Esophagus muscularis mucosa (tissue), 4 donors: ENCODE data around the gene MGAT1. TPM values are rescaled to one million over a fixed set of nuclear protein-coding genes. Genes with fewer than 3 reads are reported as not detected.

ENCODE experiments used
- DNase-seq: peaks from one replicate; pipeline ENCODE4 v3.0.0-alpha.2; 2017; ENCODE audit errors: extremely low spot score
- H3K27ac ChIP-seq, 4 donors: fragments of 200-600 bp; sonication (generic); replicated peaks in 1 of 4; 1 replicate in 3 of 4; 2 replicates in 1 of 4; pipeline ENCODE4 v1.5.1; 2016 to 2019; ENCODE audit warnings: mild to moderate bottlenecking in 1 of 4
- H3K27me3 ChIP-seq, 4 donors: fragments of 200-600 bp; sonication (generic); one replicate each; pipeline versions ENCODE4 v1.5.1 to v1.6.0; 2016 to 2019
- H3K36me3 ChIP-seq, 4 donors: fragments of 200-600 bp; sonication (generic); one replicate each; pipeline ENCODE4 v1.5.1; 2016 to 2019
- H3K4me1 ChIP-seq, 4 donors: fragments of 200-600 bp; sonication (generic); one replicate each; pipeline ENCODE4 v1.5.1; 2016 to 2019
- H3K4me3 ChIP-seq, 4 donors: fragments of 200-600 bp; sonication (generic); 1 replicate in 2 of 4; 2 replicates in 2 of 4; pipeline ENCODE4 v1.5.1; 2016 to 2019; ENCODE audit warnings: mild to moderate bottlenecking in 4 of 4, moderate library complexity in 1 of 4
- H3K9me3 ChIP-seq, 4 donors: fragments of 200-600 bp; sonication (generic); 1 replicate in 3 of 4; 2 replicates in 1 of 4; pipeline ENCODE4 v1.5.1; 2016 to 2019
- EP300 ChIP-seq: sonication (generic); formaldehyde crosslinking; IDR thresholded peaks from one replicate; pipeline ENCODE4 v1.6.1; 2017; ENCODE audit warnings: antibody characterized with exemption
- POLR2A ChIP-seq: fragments of 450-650 bp; IDR thresholded peaks from one replicate; pipeline ENCODE4 v1.6.1; 2017; ENCODE audit warnings: antibody characterized with exemption, moderate library complexity, mild to moderate bottlenecking, low read depth
- POLR2AphosphoS5 ChIP-seq, 2 donors: sonication (generic); formaldehyde crosslinking; IDR thresholded peaks; one replicate each; pipeline ENCODE4 v1.6.1; 2017; ENCODE audit warnings: antibody characterized with exemption in 2 of 2
- WGBS: methylation state at CpG from one replicate; pipeline ENCODE4 v1.1.5; 2018; 5-methylcytosine and 5-hydroxymethylcytosine counted together
- intact Hi-C: fragments of 100-400 bp; cut with DNase I; formaldehyde crosslinking; loops from one replicate; pipeline ENCODE4 v1.15.1; 2023
- total RNA-seq, 4 donors: library from RNA; depleted of rRNA; stranded (reverse); fragments of >200 nt; gene quantifications; one replicate each; pipeline versions ENCODE4 v1.1.0 to v1.2.1, GENCODE V29; 2016
- TF ChIP-seq, protein P1 (sequence below), 3 experiments: fragments of 200-600 bp in 2 of 3; fragments of 450-650 bp in 1 of 3; sonication (generic) in 2 of 3; IDR thresholded peaks; one replicate each; pipeline ENCODE4 v1.5.1; 2017 to 2019; ENCODE audit warnings: antibody characterized with exemption in 3 of 3, mild to moderate bottlenecking in 2 of 3, moderate library complexity in 1 of 3

MGAT1 gene
- total RNA-seq, 4 donors from 2014 or later: 132 to 205 (median 190) TPM

DNA sequence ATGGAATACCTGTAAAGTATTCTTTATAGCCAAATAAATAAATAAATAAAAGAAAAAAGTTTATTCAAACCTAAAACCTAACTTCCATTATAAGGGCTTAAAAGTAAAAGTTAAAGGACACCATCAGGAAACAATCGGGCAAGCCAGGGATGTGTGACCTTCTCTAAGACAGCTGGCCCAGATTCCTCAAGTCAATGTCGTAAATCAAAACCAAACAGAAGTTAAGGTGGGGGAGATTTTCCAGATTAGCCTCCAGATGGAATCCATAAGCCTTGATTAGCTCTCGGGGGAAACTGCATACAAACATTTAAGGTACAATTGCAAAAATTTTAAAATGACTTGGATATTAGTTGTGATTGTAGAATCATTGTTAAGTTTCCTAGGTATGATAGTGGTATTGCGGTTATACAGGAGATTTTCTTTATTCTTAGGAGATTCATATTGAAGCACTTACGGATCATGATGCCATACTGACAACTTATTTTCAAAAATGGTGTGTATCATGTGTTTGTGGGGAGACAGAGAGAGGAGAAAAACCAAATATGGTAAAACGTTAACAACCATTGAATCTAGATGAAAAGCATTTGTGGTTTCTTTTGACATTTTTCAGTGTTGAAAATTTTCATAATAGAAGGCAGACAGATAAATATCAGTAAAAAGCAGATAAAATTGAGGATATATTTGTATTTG lies 21.5 kb upstream of the MGAT1 start:
- Histone ChIP-seq H3K9me3 (no peaks in the 10 kb centered on the region), H3K4me3 (no peak overlapping the region), H3K27me3 (no peaks in the 10 kb centered on the region), H3K4me1 (peaks cover 26 to 48% (median 40%) of the 10 kb centered on the region in 4 donors), H3K36me3 (no peaks in the 10 kb centered on the region), H3K27ac (peak overlapping the region in 3 of 4 donors; percentile 10 to 47 (median 37))
- TF ChIP-seq, protein P1, sequence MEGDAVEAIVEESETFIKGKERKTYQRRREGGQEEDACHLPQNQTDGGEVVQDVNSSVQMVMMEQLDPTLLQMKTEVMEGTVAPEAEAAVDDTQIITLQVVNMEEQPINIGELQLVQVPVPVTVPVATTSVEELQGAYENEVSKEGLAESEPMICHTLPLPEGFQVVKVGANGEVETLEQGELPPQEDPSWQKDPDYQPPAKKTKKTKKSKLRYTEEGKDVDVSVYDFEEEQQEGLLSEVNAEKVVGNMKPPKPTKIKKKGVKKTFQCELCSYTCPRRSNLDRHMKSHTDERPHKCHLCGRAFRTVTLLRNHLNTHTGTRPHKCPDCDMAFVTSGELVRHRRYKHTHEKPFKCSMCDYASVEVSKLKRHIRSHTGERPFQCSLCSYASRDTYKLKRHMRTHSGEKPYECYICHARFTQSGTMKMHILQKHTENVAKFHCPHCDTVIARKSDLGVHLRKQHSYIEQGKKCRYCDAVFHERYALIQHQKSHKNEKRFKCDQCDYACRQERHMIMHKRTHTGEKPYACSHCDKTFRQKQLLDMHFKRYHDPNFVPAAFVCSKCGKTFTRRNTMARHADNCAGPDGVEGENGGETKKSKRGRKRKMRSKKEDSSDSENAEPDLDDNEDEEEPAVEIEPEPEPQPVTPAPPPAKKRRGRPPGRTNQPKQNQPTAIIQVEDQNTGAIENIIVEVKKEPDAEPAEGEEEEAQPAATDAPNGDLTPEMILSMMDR (IDR thresholded peaks at IDR 0.05): no peak
- TF ChIP-seq POLR2AphosphoS5 (IDR thresholded peaks at IDR 0.05) (no peak), EP300 (no peak), POLR2A (no peak)
- intact Hi-C loops: no loop called here
- 51% methylated on average over 6 of the region's 6 CpGs for WGBS
- peak; percentile 50 for DNase-seq

DNA sequence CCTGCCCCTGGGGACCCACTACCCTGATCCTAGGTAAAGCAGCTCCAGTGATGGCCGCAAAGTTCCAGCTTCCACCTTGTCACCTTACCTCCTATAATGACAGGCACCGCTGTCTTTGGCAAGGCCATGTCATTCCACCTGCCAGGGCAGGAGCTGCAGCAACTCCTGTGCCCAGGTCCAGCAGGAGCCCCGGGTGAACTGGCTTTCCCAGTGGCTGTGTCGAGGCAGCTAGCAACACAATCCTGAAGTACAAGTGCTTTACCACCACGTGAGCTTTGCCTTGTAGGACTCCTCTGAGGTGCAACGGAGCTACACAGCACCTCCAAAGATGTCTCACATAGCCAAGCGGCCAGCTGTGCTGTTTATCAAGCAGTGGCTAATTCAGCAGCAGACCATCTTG lies 20.7 kb upstream of the MGAT1 start:
- TF ChIP-seq POLR2A: no peak
- TF ChIP-seq, protein P1 (IDR thresholded peaks at IDR 0.05): no peak
- TF ChIP-seq POLR2AphosphoS5 (IDR thresholded peaks at IDR 0.05): no peak
- TF ChIP-seq EP300: no peak
- Histone ChIP-seq H3K36me3 (no peaks in the 10 kb centered on the region), H3K4me1 (peaks cover 33 to 51% (median 47%) of the 10 kb centered on the region in 4 donors), H3K27ac (no peak overlapping the region), H3K9me3 (no peaks in the 10 kb centered on the region), H3K4me3 (no peak overlapping the region), H3K27me3 (no peaks in the 10 kb centered on the region)
- intact Hi-C loops: no loop called here
- peak; percentile 50 for DNase-seq
- WGBS: 67% methylated on average over 7 of the region's 7 CpGs

DNA sequence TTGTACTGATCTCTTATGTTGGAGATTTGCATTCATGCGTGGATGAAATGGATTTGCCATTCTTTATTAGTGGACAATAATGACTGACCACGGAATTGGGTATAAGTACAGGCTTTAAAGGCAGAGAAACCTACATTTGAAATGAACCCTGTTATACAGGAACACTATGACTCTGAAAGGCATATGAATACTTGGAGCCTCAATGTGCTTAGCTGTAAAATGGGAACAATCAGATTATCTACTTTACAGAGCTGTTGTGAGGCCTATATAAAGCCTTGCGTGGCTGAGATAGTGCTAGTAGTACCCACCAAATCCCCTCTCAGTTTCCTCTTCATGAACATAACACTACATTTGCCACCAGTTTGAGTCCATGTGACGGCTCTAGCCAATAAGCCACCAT lies 18.9 kb upstream of the MGAT1 start:
- TF ChIP-seq POLR2AphosphoS5 (IDR thresholded peaks at IDR 0.05) (no peak), POLR2A (no peak), EP300 (no peak)
- TF ChIP-seq, protein P1 (IDR thresholded peaks at IDR 0.05): no peak
- no peak overlapping the region for H3K4me3 ChIP-seq
- H3K4me1 ChIP-seq: peaks cover 49 to 69% (median 65%) of the 10 kb centered on the region in 4 donors
- no peaks in the 10 kb centered on the region for H3K36me3 ChIP-seq
- H3K27ac ChIP-seq: peak overlapping the region; percentile 52 to 80 (median 69)
- intact Hi-C loops: no loop called here
- no peak for DNase-seq
- WGBS: 93% methylated on average over 4 of the region's 4 CpGs
- H3K9me3 ChIP-seq: no peaks in the 10 kb centered on the region
- no peaks in the 10 kb centered on the region for H3K27me3 ChIP-seq

DNA sequence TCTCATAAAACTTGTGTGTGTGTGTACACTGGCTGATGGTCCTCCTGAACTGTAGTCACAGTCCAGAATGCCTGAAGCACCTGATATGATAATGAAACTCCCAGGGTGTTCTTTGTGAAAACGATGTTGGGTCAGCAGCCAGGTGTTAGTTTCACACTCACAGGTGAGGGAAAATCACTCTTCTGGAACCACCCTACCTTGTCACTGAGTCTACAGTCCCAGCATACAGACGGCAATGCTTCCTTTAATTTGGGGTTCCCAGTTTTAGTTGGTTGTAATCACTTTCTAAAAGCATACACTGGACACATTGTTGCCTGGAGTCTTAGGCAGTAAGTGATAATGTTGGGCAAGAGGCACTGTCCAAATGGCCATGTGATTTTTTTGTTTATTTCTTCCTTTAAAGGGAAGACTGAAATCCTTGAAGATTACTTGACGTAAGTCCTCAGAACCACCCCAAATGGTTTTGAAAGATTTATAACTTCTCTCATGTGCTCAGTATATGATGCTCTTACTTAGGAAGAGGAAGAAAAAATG lies 18.2 kb upstream of the MGAT1 start:
- Histone ChIP-seq H3K9me3 (no peaks in the 10 kb centered on the region), H3K4me3 (peak overlapping the region in 1 of 4 donors; percentile 23), H3K4me1 (peaks cover 48 to 71% (median 66%) of the 10 kb centered on the region in 4 donors), H3K36me3 (no peaks in the 10 kb centered on the region), H3K27ac (peak overlapping the region; percentile 61 to 80 (median 76)), H3K27me3 (no peaks in the 10 kb centered on the region)
- no peak for TF ChIP-seq POLR2A
- peak in 1 of 2 donors; percentile 50 for TF ChIP-seq POLR2AphosphoS5 (IDR thresholded peaks at IDR 0.05)
- no peak for DNase-seq
- WGBS: 62% methylated on average over 3 of the region's 3 CpGs
- intact Hi-C loops: no loop called here

DNA sequence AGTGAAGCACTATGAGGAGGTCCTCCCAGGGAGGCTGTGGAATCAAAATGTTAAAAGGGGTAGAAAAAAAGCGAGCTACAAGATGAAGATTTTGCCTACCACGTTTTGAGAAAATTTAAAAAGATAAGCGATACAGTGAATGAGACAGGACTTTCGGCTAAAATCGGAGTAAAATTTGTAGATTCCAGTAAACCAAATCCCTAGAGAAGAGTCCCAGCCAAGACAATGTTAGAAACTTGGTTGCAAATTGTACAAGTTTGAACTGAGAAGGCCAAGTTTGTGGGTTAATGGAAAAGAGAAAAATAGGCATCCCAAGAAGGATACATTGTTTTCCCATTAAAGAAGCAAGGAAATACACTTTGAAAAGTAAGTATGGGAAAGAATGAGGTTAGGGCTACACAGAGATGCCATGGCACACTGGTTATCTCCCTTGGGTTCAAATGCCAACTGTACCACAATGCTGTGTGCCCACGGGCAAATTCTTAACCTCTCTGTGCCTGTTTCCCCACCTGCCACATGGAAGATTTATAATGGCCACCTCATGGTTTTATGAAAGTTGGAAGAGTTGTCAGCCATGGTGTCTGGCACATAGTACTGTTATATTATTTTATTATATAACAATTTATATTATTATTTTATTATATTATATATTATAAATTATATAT lies 16.2 kb upstream of the MGAT1 start:
- DNase-seq: peak; percentile 8
- intact Hi-C loops: no loop called here
- Histone ChIP-seq H3K4me3 (no peak overlapping the region), H3K27me3 (no peaks in the 10 kb centered on the region), H3K27ac (peak overlapping the region; percentile 60 to 72 (median 68)), H3K36me3 (no peaks in the 10 kb centered on the region), H3K9me3 (no peaks in the 10 kb centered on the region), H3K4me1 (peaks cover 42 to 57% (median 51%) of the 10 kb centered on the region in 4 donors)
- whole genome bisulfite sequencing: 63% methylated on average over 6 of the region's 6 CpGs
- TF ChIP-seq EP300 (no peak), POLR2AphosphoS5 (IDR thresholded peaks at IDR 0.05) (no peak), POLR2A (no peak)
- TF ChIP-seq, protein P1 (IDR thresholded peaks at IDR 0.05): no peak
